Gastrocnemius medialis (tissue), 4 donors: ENCODE results near the gene EMC1. TPM values are rescaled to one million over a fixed set of nuclear protein-coding genes. Genes with fewer than 3 reads are reported as not detected.

Experiments
- ATAC-seq, 2 donors: fragments of 150-250 bp; one replicate each; pipeline ENCODE4 v1.9.1; 2016
- DNase-seq, 2 donors: peaks; one replicate each; pipeline ENCODE4 v3.0.0-alpha.2; 2019
- H3K27ac ChIP-seq, 4 donors: fragments of 200-600 bp; sonication (generic); 1 replicate in 1 of 4; 2 replicates in 3 of 4; pipeline ENCODE4 v1.5.1; 2016 to 2018; ENCODE audit warnings: mild to moderate bottlenecking in 2 of 4, moderate library complexity in 1 of 4
- H3K27me3 ChIP-seq, 3 donors: fragments of 200-600 bp; sonication (generic) in 2 of 3; 1 replicate in 1 of 3; 2 replicates in 2 of 3; pipeline versions ENCODE4 v1.5.1 to v1.6.0; 2016 to 2019; ENCODE audit warnings: mild to moderate bottlenecking in 1 of 3, moderate library complexity in 1 of 3
- H3K36me3 ChIP-seq, 2 donors: fragments of 200-600 bp; sonication (generic) in 1 of 2; one replicate each; pipeline ENCODE4 v1.5.1; 2017 to 2018
- H3K4me1 ChIP-seq, 2 donors: fragments of 200-600 bp; sonication (generic) in 1 of 2; one replicate each; pipeline ENCODE4 v1.5.1; 2016 to 2017; ENCODE audit warnings: mild to moderate bottlenecking in 2 of 2
- H3K4me3 ChIP-seq, 4 donors: fragments of 200-600 bp; sonication (generic) in 3 of 4; 1 replicate in 1 of 4; 2 replicates in 3 of 4; pipeline ENCODE4 v1.5.1; 2016 to 2019; ENCODE audit warnings: mild to moderate bottlenecking in 2 of 4
- H3K9me3 ChIP-seq, 3 donors: fragments of 200-600 bp; sonication (generic) in 2 of 3; 1 replicate in 1 of 3; 2 replicates in 2 of 3; pipeline ENCODE4 v1.5.1; 2016 to 2019
- POLR2A ChIP-seq, 2 donors: fragments of 450-650 bp; IDR thresholded peaks; one replicate each; pipeline ENCODE4 v1.6.1; 2017; ENCODE audit warnings: antibody characterized with exemption in 2 of 2, mild to moderate bottlenecking in 2 of 2, moderate library complexity in 2 of 2
- in situ Hi-C, 4 donors: fragments of 200-750 bp; cut with MboI; loops; one replicate each; pipeline versions ENCODE4 v1.15.0 to v1.8.0; 2017; ENCODE audit warnings: low sequenced_read_pairs in 4 of 4
- intact Hi-C: fragments of 100-400 bp; cut with DNase I; formaldehyde crosslinking; loops from one replicate; pipeline ENCODE4 v1.15.1; 2023; ENCODE audit warnings: low total_unique reads
- total RNA-seq, 4 donors: library from RNA; depleted of rRNA; stranded (reverse); fragments of >200 nt; gene quantifications; one replicate each; pipeline versions ENCODE4 v1.1.0 to v1.2.3, GENCODE V29; 2016
- TF ChIP-seq, protein P1 (sequence below), 5 experiments: fragments of 450-650 bp in 3 of 5; fragments of 200-600 bp in 2 of 5; sonication (generic) in 2 of 5; IDR thresholded peaks in 4 of 5; conservative IDR thresholded peaks in 1 of 5; 1 replicate in 4 of 5; 2 replicates in 1 of 5; pipeline ENCODE4 v1.5.1; 2016 to 2019; ENCODE audit warnings: antibody characterized with exemption in 5 of 5, mild to moderate bottlenecking in 3 of 5, moderate library complexity in 3 of 5

Gene EMC1
- total RNA-seq, 4 donors from 2014 or later: 24.7 to 49.7 (median 43.0) TPM

DNA sequence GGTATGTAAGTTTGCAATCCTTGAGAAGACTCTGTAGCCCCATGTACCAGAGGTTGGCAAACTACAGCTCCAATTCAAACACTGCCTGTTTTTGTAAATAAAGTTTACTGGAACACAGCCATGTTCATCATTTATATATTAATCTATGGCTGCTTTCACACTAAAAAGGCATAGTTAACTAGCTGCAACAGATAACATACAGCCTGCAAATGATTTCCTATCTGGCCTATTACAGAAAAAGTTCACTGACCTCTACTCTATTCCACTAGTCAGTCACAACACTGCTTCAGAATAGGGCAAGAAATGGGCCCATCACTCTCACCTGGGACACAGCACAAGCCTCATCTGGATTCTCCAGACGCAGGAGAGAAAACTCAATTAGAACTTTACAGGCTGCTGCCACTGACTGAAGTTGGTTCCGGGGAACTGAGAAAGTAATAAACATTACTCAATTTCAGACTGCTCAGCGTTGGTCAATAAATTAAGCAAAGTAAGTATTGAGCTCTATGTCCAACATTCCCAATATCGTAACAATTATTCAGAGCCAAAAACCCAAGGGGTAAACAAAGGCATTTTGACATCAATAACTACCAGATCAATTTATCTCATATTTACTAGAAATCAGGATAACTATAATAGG is 51.9 kb downstream of the EMC1 start:
- Histone ChIP-seq H3K27me3 (no peaks in the 10 kb centered on the region), H3K4me1 (peaks cover 21 to 23% of the 10 kb centered on the region in 2 donors), H3K36me3 (peaks cover 0 to 59% of the 10 kb centered on the region in 2 donors), H3K27ac (no peak overlapping the region), H3K4me3 (no peak overlapping the region), H3K9me3 (no peaks in the 10 kb centered on the region)
- intact Hi-C loops: no loop called here
- no peak for DNase-seq
- in situ Hi-C loops: no loop called here
- TF ChIP-seq, protein P1, sequence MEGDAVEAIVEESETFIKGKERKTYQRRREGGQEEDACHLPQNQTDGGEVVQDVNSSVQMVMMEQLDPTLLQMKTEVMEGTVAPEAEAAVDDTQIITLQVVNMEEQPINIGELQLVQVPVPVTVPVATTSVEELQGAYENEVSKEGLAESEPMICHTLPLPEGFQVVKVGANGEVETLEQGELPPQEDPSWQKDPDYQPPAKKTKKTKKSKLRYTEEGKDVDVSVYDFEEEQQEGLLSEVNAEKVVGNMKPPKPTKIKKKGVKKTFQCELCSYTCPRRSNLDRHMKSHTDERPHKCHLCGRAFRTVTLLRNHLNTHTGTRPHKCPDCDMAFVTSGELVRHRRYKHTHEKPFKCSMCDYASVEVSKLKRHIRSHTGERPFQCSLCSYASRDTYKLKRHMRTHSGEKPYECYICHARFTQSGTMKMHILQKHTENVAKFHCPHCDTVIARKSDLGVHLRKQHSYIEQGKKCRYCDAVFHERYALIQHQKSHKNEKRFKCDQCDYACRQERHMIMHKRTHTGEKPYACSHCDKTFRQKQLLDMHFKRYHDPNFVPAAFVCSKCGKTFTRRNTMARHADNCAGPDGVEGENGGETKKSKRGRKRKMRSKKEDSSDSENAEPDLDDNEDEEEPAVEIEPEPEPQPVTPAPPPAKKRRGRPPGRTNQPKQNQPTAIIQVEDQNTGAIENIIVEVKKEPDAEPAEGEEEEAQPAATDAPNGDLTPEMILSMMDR (IDR thresholded peaks at IDR 0.05 in 4 of 5, conservative IDR thresholded peaks at IDR 0.05 in 1 of 5): no peak
- TF ChIP-seq POLR2A (IDR thresholded peaks at IDR 0.05): no peak
- ATAC-seq: no peak

DNA sequence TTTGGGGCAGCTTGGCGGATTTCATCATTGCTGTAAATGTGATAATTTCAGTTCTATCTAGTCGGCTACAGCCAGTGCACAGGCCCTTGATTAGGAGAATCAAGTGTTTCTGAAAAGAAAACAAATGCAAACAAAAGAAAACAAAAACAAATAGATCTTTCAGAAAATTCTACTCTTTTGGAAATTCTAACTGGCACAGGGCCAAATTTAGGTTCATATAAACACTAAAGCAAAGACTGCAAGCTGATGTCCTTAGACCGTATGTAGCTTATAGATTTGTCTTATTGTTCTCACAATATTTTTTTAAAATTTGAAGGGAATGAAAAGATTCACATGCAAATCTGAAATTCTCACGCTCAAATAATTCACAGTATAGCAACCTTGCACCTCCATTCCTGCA is 52.5 kb downstream of the EMC1 start:
- ATAC-seq: no peak
- H3K9me3 ChIP-seq: no peaks in the 10 kb centered on the region
- H3K36me3 ChIP-seq: peaks cover 0 to 65% of the 10 kb centered on the region in 2 donors
- in situ Hi-C loops: no loop called here
- H3K27me3 ChIP-seq: no peaks in the 10 kb centered on the region
- no peak overlapping the region for H3K4me3 ChIP-seq
- peaks cover 16 to 17% of the 10 kb centered on the region in 2 donors for H3K4me1 ChIP-seq
- no peak overlapping the region for H3K27ac ChIP-seq
- TF ChIP-seq, protein P1 (IDR thresholded peaks at IDR 0.05 in 4 of 5, conservative IDR thresholded peaks at IDR 0.05 in 1 of 5): no peak
- TF ChIP-seq POLR2A (IDR thresholded peaks at IDR 0.05): no peak
- intact Hi-C loops: no loop called here
- DNase-seq: no peak

DNA sequence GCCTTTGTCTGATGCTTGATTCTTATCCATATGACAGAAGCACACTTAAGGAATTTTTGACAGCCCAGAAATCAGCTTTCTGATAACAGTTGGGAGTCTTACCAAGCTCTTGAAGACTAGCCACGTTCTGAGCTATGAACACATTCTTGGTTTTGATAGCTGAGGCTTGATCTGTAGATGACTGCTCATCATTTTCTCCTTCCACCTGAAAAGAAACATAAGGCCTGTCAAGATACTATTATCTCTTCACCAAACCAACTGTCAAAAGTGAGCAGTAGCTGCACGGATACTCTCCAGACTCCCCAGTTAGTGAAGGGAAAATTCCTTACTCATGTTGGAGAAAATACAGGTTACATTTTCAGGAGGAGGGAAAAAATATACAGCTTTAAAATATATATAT is 53.5 kb downstream of the EMC1 start:
- in situ Hi-C loops (no loop called here), intact Hi-C loops (no loop called here)
- Histone ChIP-seq H3K4me1 (peaks cover 8% of the 10 kb centered on the region in 2 donors), H3K4me3 (no peak overlapping the region), H3K27ac (no peak overlapping the region), H3K36me3 (peaks cover 0 to 75% of the 10 kb centered on the region in 2 donors), H3K27me3 (no peaks in the 10 kb centered on the region), H3K9me3 (no peaks in the 10 kb centered on the region)
- ATAC-seq (no peak), DNase-seq (no peak)
- no peak for TF ChIP-seq POLR2A (IDR thresholded peaks at IDR 0.05)
- TF ChIP-seq, protein P1 (IDR thresholded peaks at IDR 0.05 in 4 of 5, conservative IDR thresholded peaks at IDR 0.05 in 1 of 5): no peak

DNA sequence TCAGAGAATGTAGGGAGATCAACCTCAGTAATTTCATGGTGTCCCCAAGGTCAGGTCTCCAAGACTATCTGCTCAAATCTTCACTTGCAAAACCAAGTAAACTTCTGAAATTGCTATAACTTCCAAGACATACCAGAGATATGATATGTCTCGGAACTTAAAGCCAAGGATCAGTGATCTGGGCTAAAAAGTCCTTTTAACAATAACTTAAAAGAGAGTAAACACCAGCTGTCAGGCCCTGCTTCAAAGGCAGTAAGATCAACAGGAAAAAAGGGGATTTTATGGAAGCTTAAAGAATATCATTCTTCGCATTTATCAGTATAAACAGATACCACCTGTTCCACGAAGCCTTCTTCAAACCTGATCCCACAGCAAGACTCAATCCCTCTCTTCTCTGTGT is 55.0 kb downstream of the EMC1 start:
- Histone ChIP-seq H3K4me3 (no peak overlapping the region), H3K27me3 (no peaks in the 10 kb centered on the region), H3K4me1 (no peaks in the 10 kb centered on the region), H3K36me3 (peaks cover 2 to 90% of the 10 kb centered on the region in 2 donors), H3K9me3 (no peaks in the 10 kb centered on the region), H3K27ac (no peak overlapping the region)
- no peak for TF ChIP-seq POLR2A (IDR thresholded peaks at IDR 0.05)
- TF ChIP-seq, protein P1 (IDR thresholded peaks at IDR 0.05 in 4 of 5, conservative IDR thresholded peaks at IDR 0.05 in 1 of 5): no peak
- no peak for ATAC-seq
- intact Hi-C loops (no loop called here), in situ Hi-C loops (no loop called here)
- no peak for DNase-seq

DNA sequence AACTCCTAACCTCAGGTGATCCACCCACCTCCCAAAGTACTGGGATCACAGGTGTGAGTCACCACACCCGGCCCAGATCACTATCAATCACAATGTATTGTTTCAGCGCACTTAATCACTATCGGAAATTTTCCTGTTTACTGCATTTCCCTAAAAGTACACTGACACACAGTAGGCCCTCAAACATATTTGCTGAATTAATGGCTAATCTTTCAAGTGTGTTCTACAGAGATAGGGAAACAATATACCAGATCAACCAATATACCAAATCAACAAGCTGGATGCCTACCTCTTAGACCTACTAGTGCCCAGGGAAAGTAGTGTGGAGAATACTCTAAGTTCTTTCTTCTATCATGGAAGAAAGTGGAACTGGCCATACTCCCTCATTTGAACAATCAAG is 58.3 kb downstream of the EMC1 start:
- H3K36me3 ChIP-seq: peaks cover 2 to 97% of the 10 kb centered on the region in 2 donors
- in situ Hi-C loops: no loop called here
- DNase-seq (no peak), ATAC-seq (no peak)
- H3K4me1 ChIP-seq: no peaks in the 10 kb centered on the region
- no peak overlapping the region for H3K27ac ChIP-seq
- intact Hi-C loops: no loop called here
- no peaks in the 10 kb centered on the region for H3K27me3 ChIP-seq
- TF ChIP-seq, protein P1 (IDR thresholded peaks at IDR 0.05 in 4 of 5, conservative IDR thresholded peaks at IDR 0.05 in 1 of 5): no peak
- no peak for TF ChIP-seq POLR2A (IDR thresholded peaks at IDR 0.05)
- H3K9me3 ChIP-seq: no peaks in the 10 kb centered on the region
- no peak overlapping the region for H3K4me3 ChIP-seq
